GM19324 (cell line): Measurements from ENCODE around the gene LAIR1.
"Not testable (repeated sequence)": the region's sequence is repeated elsewhere in the genome, so short reads cannot be mapped to it uniquely, and the experiment has no call there.

ENCODE experiments used
- ATAC-seq: cut with Tn5 transposase; IDR thresholded peaks from one replicate; pipeline ENCODE4 v1.9.1; 2021; ENCODE audit warnings: mild to moderate bottlenecking, moderate library complexity; ENCODE audit not compliant: unreplicated experiment, low FRiP score

Gene LAIR1

DNA sequence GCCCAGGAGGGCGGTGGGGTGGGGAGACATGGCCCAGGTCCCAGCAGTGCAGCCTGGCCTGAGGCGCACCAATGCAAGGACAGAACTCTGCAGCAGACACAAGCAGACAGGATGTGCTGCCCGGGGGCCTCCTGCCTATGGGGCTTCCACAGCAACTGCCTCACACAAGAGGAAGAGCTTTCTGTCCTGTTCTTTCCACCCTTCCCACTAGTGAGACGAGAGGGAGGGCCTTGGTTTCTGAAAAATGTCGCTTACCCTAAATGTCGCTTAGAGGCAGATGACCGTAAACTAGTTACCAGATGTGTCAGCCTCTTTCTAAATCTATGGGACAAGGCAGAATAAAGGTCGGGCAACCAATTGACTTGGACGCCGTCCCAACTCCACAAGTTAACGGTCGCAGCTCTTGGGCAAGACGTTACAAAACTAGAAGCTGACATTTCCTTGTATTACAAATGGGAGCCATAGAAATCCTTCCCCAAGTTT, at the start of gene LAIR1:
TSS of gene LAIR1 (minus strand) at position 157 of the 483 bp plus-strand sequence. CDS start at position 30, 127 bp downstream.
- no peak for ATAC-seq

DNA sequence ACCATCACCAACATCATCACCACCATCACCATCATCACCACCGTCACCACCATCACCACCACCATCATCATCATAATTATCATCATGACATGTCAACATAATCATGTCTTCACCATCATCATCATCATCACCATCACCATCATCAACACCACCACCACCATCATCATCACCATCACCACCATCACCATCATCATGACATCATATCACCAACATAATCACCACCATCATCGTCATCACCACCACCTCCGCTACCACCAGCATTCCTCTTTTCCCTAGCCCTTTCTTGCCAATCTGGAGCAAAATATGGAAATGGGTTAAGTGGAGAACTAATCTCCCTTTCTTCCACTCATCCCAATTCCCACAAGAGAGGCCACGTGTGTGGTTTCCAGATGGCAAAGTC, 49.4 kb upstream of the LAIR1 start:
- no peak for ATAC-seq

DNA sequence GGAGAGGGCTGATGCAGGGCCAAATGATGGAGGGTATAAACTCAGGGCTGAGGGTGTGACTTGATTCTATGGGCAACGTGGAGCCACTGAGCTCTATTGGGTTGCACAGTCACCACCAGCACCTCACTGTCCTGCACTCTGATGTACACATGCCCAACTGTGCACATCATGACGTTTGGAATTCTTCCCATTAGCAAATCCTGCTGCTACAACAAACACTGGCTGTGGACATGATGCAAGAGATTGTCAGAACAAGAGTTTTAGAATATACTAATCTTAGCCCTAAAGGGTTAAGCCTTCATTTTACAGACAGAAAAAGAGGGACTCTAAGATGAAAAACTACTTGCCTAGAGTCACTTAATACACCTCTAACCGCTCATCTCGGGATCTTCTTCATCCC, 48.1 kb upstream of the LAIR1 start:
- ATAC-seq: no peak

GRCh38 chr19:54411033-54411432, 46.3 kb upstream of the LAIR1 start:
- ATAC-seq: no peak

DNA sequence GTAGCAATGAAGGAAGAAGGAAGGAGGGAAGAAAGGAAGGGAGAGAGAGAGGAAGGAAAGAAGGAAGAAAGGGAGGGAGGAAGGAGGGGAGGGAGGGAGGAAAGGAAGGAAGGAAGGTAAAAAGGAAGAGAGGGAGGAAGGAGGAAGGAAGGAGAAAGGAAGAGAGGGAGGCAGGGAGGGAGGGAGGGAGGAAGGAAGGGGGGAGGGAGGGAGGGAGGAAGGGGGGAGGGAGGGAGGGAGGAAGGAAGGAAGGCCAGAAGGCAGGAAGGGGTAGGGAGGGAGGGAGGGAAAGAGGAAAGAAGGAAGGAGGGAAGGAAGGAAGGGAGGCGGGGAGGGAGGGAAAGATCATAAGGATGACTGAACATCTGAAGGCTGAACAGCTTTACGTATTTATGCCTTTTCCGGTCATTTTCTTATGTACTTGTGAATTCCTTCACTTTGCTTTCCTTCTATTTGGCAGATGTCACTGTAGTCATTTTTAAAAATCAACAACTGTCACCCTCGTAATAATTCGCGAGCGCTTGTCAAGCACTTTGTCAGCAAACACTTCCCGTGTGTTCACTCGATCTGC, 43.8 kb upstream of the LAIR1 start:
- ATAC-seq: no peak

GRCh38 chr19:54407780-54408179, 43.0 kb upstream of the LAIR1 start:
- no peak for ATAC-seq

GRCh38 chr19:54405628-54406027, 40.9 kb upstream of the LAIR1 start:
- no peak for ATAC-seq

DNA sequence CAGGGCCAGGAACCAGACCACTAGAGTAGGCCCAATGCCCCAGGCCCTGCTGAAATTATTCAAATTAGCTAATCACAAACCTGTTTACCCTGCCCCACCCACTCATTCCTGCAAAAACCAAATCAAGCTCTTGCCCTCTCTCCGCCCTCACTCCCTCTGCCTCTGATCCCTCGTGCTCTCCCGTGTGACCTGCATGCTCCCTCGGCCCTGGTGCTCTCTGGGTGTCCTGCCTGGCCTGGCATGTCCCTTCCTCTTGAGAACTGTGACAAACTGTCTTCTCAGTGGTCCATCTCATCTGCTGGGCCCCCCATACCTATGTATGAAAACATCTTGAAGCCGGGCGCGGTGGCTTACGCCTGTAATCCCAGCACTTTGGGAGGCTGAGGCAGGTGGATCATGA, 38.3 kb upstream of the LAIR1 start:
- ATAC-seq: no peak

DNA sequence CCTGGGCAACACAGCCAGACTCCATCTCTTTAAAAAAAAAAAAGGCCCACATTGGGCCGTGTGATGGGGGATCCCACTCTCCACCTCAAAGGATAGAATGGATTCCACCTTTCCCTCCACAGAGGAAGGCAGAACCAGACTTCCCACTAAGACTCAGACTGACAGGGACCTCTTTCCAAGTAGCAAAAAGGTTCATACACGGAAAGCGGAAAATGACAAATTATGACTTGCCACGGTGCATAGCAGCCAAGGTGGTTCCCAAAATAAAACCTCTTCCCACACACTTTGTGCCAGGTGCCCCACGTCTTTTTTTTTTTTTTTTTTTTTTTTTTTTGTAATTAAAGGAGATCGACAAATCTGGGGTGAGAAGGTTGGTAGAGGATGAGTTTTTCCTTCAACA, 36.2 kb upstream of the LAIR1 start:
- ATAC-seq: no peak

- no peak for ATAC-seq
Observed at GRCh38 chr19:54399189-54399588, 34.5 kb upstream of the LAIR1 start.

DNA sequence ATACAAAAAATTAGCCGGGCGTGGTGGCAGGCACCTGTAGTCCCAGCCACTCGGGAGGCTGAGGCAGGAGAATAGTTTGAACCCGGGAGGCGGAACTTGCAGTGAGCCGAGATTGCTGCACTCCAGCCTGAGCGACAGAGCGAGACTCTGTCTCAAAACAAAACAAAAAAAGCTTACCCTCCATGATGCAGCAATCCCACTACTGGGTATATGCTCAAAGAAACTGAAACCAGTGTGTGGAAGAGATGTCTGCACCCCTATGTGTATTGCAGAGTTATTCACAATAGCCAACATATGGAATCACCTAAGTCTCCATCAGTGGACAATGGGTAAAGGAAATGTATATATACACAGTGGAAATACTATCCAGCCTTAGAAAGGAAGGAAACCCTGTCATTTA, 31.0 kb upstream of the LAIR1 start:
- ATAC-seq: no peak

GRCh38 chr19:54393381-54393780, 28.6 kb upstream of the LAIR1 start:
- no peak for ATAC-seq

GRCh38 chr19:54392105-54392504, 27.4 kb upstream of the LAIR1 start:
- ATAC-seq: no peak

DNA sequence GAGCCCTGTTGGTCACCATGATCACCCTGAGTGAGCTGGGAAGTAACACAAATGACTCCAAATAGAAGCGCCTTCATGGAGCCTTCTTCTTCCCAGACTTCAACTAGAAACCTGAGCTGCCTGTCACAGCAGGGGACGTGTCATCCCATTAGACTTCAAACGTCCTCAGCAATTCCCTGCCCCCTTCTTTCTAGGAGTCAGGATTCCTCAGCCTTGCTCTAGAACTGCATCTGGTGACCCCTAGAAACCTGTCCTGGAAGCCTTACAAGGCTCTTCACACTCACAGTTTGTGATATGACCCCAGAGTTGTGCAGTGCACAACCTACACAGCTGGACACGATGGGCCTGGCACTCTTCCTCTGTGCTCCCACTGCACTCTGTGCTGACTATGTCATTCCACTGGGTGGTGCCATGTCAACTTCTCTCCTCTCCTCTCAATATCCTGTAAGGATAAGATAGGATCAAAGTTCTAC, 26.9 kb upstream of the LAIR1 start:
- ATAC-seq: no peak

- ATAC-seq: no peak
Observed at GRCh38 chr19:54390942-54391577, 26.3 kb upstream of the LAIR1 start.

GRCh38 chr19:54389553-54389952, 24.8 kb upstream of the LAIR1 start:
- no peak for ATAC-seq

- ATAC-seq: no peak
Observed at GRCh38 chr19:54388802-54389139, 24.0 kb upstream of the LAIR1 start.

- ATAC-seq: no peak
Observed at GRCh38 chr19:54387991-54388801, 23.5 kb upstream of the LAIR1 start.

DNA sequence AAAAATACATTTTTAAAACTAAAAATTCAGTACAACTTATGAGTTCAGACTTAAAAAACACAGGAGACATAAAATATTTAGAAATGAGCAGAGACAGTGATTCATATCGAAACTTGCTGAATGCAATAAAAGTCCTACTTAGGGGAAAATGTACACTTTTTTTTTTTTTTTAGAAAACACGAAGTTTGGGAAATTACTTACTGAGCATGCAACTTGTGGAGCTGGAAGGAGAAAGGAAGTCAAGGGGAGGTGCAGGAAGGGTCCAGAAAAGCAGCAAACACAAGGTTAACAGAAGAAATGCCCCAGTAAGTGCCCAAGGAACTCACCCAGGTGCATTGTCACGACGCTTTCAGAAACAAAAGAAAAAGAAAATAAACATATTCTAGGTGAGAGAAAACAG, 18.6 kb upstream of the LAIR1 start:
- ATAC-seq: no peak

DNA sequence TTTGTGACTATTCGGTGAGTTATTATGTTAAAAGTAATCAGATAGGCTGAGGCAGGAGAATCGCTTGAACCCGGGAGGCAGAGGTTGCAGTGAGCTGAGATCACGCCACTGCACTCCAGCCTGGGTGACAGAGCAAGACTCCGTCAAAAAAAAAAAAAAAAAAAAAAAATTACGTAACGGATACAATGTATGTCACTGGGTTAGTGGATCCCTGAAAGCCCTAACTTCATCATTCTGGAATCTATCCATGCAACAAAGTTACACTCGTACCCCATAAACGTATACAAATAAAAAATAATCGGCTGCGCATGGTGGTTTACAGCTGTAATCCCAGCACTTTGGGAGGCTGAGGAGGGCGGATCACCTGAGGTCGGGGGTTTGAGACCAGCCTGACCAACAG, 17.3 kb upstream of the LAIR1 start:
- ATAC-seq: not testable (repeated sequence)

DNA sequence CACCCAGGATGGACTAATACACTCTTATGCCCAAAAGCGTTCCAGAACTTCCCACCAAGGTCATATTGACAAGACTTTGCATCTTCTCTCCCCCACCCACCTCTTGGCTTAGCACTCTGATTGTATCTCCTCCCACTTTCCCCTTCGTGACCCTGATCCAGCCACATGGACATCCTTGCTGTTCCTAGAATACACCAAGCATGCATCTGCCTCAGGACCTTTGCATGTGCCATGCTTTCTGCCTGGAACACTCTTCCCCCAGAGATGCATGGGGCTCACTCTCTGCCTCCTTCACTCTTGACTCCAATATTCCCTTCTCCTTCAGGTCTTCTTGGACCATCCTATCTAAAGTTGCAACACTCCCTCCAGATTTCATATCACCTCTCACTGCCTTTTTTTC, 16.2 kb upstream of the LAIR1 start:
- no peak for ATAC-seq
